Measurements from ENCODE around the gene DHX57.

The DHX57 gene, protein sequence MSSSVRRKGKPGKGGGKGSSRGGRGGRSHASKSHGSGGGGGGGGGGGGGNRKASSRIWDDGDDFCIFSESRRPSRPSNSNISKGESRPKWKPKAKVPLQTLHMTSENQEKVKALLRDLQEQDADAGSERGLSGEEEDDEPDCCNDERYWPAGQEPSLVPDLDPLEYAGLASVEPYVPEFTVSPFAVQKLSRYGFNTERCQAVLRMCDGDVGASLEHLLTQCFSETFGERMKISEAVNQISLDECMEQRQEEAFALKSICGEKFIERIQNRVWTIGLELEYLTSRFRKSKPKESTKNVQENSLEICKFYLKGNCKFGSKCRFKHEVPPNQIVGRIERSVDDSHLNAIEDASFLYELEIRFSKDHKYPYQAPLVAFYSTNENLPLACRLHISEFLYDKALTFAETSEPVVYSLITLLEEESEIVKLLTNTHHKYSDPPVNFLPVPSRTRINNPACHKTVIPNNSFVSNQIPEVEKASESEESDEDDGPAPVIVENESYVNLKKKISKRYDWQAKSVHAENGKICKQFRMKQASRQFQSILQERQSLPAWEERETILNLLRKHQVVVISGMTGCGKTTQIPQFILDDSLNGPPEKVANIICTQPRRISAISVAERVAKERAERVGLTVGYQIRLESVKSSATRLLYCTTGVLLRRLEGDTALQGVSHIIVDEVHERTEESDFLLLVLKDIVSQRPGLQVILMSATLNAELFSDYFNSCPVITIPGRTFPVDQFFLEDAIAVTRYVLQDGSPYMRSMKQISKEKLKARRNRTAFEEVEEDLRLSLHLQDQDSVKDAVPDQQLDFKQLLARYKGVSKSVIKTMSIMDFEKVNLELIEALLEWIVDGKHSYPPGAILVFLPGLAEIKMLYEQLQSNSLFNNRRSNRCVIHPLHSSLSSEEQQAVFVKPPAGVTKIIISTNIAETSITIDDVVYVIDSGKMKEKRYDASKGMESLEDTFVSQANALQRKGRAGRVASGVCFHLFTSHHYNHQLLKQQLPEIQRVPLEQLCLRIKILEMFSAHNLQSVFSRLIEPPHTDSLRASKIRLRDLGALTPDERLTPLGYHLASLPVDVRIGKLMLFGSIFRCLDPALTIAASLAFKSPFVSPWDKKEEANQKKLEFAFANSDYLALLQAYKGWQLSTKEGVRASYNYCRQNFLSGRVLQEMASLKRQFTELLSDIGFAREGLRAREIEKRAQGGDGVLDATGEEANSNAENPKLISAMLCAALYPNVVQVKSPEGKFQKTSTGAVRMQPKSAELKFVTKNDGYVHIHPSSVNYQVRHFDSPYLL (N-terminal part only)

DNA sequence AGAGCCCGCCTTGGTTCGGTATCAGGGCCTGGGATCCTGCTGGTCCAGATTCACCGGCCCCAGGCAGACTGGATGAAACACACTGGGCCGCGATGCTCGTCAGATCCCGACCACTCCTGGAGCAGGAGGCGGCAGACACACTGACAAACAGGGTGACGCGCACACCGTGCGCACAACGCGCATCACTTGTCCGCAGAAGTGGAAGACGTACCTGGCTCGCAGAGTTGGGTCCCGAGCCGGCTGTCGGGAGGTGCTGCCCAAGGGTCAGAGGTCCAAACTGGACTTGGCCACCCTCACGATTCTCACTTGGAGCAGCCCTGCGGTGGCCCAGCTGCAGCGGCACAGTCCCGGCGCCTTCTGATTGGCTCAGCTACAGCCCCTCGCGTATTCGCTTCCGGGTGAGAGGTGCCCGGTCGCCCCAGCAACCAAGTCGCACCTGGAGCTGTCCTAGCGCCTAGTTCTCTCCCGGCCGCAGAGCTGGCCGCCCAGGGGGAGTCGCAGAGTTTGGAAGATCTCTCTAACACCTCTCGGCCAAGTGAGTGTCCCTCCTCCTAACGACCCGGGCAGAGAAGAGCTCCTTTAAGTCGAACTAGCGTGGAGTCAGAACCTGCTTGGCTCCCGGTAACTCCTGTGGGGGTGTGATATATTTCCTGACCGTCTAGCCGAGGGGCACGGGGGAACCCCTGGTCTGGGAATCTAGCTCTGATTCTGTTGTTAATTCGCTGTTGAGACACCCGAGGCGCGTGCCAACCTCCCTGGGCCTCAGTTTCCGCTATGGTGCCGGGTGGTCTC, at the start of gene DHX57, which contains the start of gene MORN2:
Gene DHX57, minus strand, starts transcription at position 359 of the 792 bp plus-strand sequence. CDS start 7,529 bp downstream, outside the sequence.
Gene MORN2, plus strand, starts transcription at position 401 of the 792 bp plus-strand sequence.
- in situ Hi-C loops (cut with MboI; ENCODE audit: low sequenced_read_pairs) = no loop called here

DNA sequence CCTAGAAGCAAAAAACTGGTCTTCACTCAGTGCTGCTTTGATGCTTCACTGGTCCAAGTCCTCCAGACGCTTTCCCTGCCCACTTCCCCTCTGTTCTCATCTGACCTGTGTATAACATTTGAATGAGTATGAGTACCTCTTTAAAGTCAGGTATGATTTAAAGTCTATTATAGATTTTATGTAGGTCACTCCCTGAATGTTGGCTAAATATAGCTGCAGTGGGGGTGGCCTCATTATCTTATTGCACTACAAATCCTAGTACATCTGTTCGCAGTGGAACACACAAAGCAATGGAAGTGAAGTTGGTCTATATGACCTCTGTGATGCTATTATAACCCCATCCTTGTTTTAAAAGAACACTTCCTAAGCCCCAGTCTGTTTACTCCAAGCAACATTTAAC, 47.2 kb upstream of the DHX57 start:
- in situ Hi-C loops (cut with MboI; ENCODE audit: low sequenced_read_pairs) = no loop called here

DNA sequence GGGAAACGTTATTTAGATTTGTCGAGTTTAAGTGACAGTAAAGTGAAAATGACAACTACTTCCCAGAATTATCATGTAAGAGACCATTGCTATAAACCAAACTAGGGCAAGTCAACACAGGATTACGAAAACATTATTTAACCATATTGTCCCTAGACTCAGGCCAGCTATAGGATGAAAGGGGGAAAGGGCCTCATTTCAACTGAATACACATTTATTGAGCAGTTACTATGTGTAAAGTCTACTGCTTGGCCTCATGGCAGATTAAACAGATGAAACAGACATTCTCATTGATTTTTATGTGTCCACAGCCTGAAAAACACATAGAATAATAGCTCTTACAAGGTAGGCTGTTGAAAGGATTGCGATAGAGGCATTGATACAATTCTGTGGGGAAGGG, 46.7 kb upstream of the DHX57 start:
- in situ Hi-C loops (cut with MboI; ENCODE audit: low sequenced_read_pairs) = no loop called here

DNA sequence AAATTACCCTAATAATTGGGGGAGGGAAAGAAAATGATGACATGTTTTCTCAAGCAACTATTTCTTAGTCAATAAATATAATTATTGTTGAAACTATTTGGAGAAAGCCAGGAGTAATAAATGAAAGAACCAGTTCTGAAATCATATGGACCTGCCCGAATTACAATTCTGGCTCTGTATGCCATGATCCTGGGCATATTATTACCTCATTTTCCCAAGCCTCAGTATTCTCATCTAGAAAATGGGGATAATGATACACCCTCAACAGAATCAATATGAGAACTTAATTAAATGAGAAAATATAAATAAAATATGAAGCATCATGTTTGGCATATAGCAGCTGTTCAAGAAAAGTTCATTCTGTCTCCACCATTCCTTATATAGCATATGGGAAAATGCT, 36.9 kb upstream of the DHX57 start:
- in situ Hi-C loops (cut with MboI; ENCODE audit: low sequenced_read_pairs) = no loop called here

- in situ Hi-C loops (cut with MboI; ENCODE audit: low sequenced_read_pairs) = no loop called here
Measured at GRCh38 chr2:38911191-38911590, 35.5 kb upstream of the DHX57 start.

GRCh38 chr2:38909872-38910271, 34.1 kb upstream of the DHX57 start:
- in situ Hi-C loops (cut with MboI; ENCODE audit: low sequenced_read_pairs) = no loop called here

GRCh38 chr2:38907743-38908562, 32.2 kb upstream of the DHX57 start:
- in situ Hi-C loops (cut with MboI; ENCODE audit: low sequenced_read_pairs) = no loop called here

DNA sequence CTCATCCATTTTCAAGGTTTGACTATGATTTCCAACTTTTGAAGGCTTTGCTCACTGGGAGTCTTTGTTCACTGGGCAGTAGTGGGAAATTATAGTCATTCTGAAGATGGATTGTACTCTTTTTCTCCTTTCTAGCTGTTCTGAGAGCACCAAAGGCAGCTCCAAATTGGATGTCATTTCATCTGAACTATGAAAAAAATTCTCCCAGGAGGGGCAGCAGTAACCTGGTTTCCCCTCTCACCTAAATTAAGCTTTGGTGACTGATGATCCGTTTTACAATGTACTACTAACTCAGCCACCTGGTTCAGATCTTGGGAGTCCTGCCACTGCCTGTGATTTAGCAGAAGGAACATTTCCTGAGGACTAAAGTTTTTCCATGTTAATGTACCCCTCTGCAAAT, 31.5 kb upstream of the DHX57 start:
- in situ Hi-C loops (cut with MboI; ENCODE audit: low sequenced_read_pairs) = no loop called here

DNA sequence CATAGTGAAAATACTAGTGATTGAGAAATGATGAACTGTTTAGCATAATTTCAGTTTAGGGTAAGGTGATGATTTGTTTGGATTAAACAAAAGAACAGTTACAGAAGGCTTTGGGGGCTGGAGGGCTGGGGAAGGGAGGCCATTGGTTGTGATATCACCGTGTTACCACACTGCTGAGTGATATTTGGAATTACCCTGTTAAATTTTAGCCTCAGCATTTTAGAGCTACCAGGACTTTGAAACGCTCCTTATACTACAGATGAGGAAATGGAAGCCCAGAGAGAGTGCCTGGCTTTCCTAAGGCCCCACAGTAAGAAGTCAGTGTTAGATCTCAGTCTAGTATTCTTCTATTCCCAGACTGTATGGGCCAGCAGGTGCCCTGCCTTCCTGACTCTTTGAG, 29.5 kb upstream of the DHX57 start:
- in situ Hi-C loops (cut with MboI; ENCODE audit: low sequenced_read_pairs) = no loop called here

DNA sequence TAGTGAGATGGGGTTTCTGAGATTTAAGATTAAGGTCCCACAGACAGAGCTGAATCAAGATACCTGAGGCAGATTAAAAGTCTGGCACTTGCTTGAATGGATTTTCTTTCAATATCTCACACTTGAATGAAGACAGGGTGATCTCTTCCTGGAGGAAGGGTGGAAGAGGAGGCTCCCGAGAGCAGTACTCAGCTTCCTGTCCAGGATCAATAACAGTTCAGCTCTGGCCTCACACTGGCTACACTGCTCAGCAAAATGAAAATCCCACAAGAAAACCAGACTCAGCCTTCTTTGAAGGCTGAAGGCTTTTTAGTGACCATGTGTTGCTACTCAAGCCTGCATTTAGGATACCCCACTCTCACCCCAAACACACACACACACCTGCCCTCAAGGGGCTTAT, 25.0 kb upstream of the DHX57 start:
- in situ Hi-C loops (cut with MboI; ENCODE audit: low sequenced_read_pairs) = no loop called here

DNA sequence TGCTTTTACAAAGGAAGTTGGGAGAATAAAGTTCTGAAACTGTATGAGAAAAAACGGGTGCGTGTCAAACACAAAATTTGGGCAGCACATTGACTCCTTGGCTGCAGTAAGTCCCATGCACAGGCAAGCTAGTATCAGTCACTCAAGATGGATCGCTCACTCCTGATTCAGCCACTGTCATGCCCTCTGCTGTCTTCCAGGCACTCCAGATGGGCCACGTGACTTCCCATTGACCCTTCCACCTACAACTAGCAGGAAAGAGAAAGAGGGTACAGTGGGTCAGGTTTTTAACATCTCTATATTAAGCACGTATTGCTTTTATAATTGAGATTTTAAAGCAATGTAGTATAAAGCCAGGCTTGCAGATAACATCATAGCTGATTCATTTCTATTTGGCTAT, 22.5 kb upstream of the DHX57 start:
- in situ Hi-C loops (cut with MboI; ENCODE audit: low sequenced_read_pairs) = no loop called here

DNA sequence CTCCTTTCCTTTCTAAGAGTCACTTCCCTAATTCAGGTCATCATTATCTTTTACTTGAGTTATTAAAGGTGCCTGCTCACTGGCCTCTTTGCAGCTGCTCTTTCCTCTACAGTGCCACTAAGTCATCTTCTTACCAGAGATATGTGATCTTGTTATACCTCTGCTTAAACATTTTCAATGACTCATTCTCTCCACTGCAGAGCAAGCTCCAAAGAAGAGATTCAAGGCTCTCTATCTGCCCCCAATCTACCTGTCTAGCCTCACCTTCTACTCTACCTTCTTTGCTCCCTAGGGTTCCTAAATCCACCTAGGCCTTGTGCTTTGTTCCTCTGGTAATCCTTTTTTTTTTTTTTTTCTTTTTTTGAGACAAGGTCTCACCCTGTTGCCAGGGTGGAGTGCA, 17.1 kb upstream of the DHX57 start:
- in situ Hi-C loops (cut with MboI; ENCODE audit: low sequenced_read_pairs) = no loop called here

- in situ Hi-C loops (cut with MboI; ENCODE audit: low sequenced_read_pairs) = no loop called here
Measured at GRCh38 chr2:38889575-38889974, 13.8 kb upstream of the DHX57 start, which contains the start of gene ARHGEF33. TSS of gene ARHGEF33 (plus strand) at chr2:38889875. CDS start at chr2:38919448, 29,573 bp downstream.

DNA sequence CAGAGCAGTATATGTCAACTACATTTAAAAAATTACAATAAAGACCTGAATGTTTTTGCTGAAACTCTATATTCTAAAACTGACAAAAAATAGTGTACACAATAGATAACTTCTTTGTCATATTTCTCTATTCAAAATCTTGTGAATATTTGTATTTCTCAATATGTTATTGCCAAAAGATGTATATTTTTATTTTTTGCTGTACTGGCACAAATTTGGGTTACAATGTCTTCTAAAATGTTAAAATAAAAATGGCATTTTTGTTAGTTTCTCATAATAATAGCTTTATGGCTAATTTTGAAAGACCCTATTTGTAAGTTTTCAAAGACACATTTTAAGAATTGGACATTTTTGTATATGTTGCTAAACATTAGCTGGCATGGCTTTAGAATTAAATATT, 13.3 kb upstream of the DHX57 start:
- in situ Hi-C loops (cut with MboI; ENCODE audit: low sequenced_read_pairs) = no loop called here

GRCh38 chr2:38887902-38888554, 12.3 kb upstream of the DHX57 start:
- in situ Hi-C loops (cut with MboI; ENCODE audit: low sequenced_read_pairs) = no loop called here

DNA sequence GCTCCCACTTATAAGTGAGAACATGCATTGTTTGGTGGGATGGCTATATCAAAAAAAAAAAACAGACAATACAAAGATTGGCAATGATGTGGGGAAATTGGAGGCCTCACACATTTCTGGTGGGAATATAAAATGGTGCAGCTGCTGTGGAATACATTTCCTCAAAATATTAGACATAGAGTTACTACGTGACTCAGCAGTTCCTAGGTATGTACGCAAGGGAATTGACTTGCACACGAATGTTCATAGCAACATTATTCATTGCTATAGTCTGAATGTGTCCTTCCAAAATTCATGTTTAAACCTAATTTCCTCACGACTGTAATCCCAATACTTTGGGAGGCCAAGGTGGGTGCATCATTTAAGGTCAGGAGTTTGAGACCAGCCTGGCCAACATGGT, 11.6 kb upstream of the DHX57 start:
- in situ Hi-C loops (cut with MboI; ENCODE audit: low sequenced_read_pairs) = no loop called here

DNA sequence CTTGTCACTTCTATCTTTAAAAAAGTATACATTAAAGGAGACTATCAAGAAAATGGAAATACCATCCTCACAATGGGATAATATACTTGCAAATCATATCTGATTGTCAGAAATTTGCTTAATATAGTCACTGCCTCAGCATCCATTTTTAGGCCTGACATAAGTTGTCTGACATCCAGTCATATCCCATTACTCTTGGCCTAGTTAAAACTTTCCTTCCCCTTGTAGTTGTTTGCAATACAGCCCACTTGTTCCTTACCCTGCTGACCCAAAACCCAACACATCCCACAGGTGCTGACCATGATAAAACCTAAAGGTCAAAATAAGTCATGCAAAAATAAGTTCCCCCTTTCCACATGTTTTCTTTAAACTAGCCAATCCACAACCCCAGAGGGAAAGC, 10.3 kb upstream of the DHX57 start:
- in situ Hi-C loops (cut with MboI; ENCODE audit: low sequenced_read_pairs) = no loop called here

GRCh38 chr2:38876407-38876806, 673 bp upstream of the DHX57 start:
- in situ Hi-C loops (cut with MboI; ENCODE audit: low sequenced_read_pairs) = no loop called here

DNA sequence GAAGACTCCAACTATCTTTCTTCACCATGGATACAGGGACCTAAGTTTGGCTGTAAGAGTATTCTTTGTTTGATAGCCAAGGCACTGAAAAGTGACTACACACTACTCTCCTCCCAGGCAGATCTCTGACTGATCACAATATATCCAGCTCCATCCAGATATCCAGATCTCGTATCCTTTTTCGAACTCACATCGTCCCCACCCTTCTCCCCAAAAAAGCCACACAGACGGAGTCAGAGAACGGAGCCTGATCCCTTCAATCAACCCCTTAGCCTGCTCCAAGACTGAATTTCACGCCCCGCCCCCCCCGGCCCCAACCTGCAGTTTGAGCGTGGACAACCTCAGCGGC, 533 bp downstream of the DHX57 start:
- in situ Hi-C loops (cut with MboI; ENCODE audit: low sequenced_read_pairs) = no loop called here
